HCT116 (cell line): ENCODE data around the gene OBSCN.
A peak's percentile ranks its signal among the peaks of the same experiment; 100 is the strongest.

Experiments used
- TF ChIP-seq, protein P1 (sequence below), 3 experiments: fragments of 200-600 bp in 1 of 3; sonication (generic) in 1 of 3; IDR thresholded peaks in 2 of 3; conservative IDR thresholded peaks in 1 of 3; 2 replicates each; pipeline ENCODE4 v1.5.1; 2012 to 2017; ENCODE audit warnings: low read depth in 2 of 3, low read length in 2 of 3, antibody characterized with exemption in 1 of 3, borderline replicate concordance in 1 of 3, control low read depth in 1 of 3, mild to moderate bottlenecking in 1 of 3, mixed read lengths in 1 of 3, mixed run types in 1 of 3, moderate library complexity in 1 of 3; ENCODE audit not compliant: insufficient read depth in 1 of 3
- TF ChIP-seq, protein P2 (sequence below): IDR thresholded peaks from 2 replicates; pipeline ENCODE4 v1.6.1; 2012; ENCODE audit warnings: low read depth

DNA sequence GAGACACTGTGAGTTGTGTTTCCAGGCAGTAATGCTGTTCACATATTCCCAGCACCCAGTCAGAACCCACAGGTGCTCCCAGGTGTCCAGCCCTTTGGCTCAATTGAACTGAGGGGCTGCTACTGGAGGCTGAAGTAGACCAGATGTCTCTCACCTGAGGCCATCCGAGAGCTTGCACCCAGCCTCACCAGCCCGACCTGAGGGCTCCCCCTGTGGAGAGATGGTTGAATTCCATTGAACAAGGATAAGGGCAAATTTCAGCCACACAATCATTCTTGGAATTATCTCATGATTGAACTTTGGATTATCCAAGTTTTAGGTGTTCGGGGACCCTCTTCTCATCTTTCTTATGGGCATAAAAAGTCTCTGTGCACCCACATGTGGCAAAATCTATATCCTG lies 52.1 kb downstream of the OBSCN start:
- TF ChIP-seq, protein P1, sequence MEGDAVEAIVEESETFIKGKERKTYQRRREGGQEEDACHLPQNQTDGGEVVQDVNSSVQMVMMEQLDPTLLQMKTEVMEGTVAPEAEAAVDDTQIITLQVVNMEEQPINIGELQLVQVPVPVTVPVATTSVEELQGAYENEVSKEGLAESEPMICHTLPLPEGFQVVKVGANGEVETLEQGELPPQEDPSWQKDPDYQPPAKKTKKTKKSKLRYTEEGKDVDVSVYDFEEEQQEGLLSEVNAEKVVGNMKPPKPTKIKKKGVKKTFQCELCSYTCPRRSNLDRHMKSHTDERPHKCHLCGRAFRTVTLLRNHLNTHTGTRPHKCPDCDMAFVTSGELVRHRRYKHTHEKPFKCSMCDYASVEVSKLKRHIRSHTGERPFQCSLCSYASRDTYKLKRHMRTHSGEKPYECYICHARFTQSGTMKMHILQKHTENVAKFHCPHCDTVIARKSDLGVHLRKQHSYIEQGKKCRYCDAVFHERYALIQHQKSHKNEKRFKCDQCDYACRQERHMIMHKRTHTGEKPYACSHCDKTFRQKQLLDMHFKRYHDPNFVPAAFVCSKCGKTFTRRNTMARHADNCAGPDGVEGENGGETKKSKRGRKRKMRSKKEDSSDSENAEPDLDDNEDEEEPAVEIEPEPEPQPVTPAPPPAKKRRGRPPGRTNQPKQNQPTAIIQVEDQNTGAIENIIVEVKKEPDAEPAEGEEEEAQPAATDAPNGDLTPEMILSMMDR (IDR thresholded peaks at IDR 0.05 in 2 of 3, conservative IDR thresholded peaks at IDR 0.05 in 1 of 3; ENCODE audit: borderline replicate concordance in 1 of 3, insufficient read depth in 1 of 3, low read depth in 2 of 3, low read length in 2 of 3): peak; percentile 28 to 38 (median 38); a peak in 4 of 6 replicates
- TF ChIP-seq, protein P2, sequence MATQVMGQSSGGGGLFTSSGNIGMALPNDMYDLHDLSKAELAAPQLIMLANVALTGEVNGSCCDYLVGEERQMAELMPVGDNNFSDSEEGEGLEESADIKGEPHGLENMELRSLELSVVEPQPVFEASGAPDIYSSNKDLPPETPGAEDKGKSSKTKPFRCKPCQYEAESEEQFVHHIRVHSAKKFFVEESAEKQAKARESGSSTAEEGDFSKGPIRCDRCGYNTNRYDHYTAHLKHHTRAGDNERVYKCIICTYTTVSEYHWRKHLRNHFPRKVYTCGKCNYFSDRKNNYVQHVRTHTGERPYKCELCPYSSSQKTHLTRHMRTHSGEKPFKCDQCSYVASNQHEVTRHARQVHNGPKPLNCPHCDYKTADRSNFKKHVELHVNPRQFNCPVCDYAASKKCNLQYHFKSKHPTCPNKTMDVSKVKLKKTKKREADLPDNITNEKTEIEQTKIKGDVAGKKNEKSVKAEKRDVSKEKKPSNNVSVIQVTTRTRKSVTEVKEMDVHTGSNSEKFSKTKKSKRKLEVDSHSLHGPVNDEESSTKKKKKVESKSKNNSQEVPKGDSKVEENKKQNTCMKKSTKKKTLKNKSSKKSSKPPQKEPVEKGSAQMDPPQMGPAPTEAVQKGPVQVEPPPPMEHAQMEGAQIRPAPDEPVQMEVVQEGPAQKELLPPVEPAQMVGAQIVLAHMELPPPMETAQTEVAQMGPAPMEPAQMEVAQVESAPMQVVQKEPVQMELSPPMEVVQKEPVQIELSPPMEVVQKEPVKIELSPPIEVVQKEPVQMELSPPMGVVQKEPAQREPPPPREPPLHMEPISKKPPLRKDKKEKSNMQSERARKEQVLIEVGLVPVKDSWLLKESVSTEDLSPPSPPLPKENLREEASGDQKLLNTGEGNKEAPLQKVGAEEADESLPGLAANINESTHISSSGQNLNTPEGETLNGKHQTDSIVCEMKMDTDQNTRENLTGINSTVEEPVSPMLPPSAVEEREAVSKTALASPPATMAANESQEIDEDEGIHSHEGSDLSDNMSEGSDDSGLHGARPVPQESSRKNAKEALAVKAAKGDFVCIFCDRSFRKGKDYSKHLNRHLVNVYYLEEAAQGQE: no peak
